Ishikawa (cell line): ENCODE results near the gene RNF112.

ENCODE experiments used
- CEBPB ChIP-seq: IDR thresholded peaks from 2 replicates; pipeline ENCODE4 v1.6.1; 2012
- CREB1 ChIP-seq: IDR thresholded peaks from 2 replicates; pipeline ENCODE4 v1.6.1; 2012; ENCODE audit warnings: low read depth
- EGR1 ChIP-seq: IDR thresholded peaks from 2 replicates; pipeline ENCODE4 v1.6.1; 2012
- EP300 ChIP-seq: IDR thresholded peaks from 2 replicates; pipeline ENCODE4 v1.6.1; 2012; ENCODE audit warnings: borderline replicate concordance
- FOXM1 ChIP-seq: IDR thresholded peaks from 2 replicates; pipeline ENCODE4 v1.6.1; 2012; ENCODE audit warnings: low read depth, borderline replicate concordance
- NFIC ChIP-seq: IDR thresholded peaks from 2 replicates; pipeline ENCODE4 v1.6.1; 2012
- RAD21 ChIP-seq: IDR thresholded peaks from 2 replicates; pipeline ENCODE4 v1.6.1; 2012; ENCODE audit warnings: low read depth
- REST ChIP-seq: IDR thresholded peaks from 2 replicates; pipeline ENCODE4 v1.6.1; 2012; ENCODE audit warnings: low read depth, mild to moderate bottlenecking
- TAF1 ChIP-seq: IDR thresholded peaks from 2 replicates; pipeline ENCODE4 v1.6.1; 2012; ENCODE audit warnings: low read depth, mild to moderate bottlenecking
- TCF12 ChIP-seq: IDR thresholded peaks from 2 replicates; pipeline ENCODE4 v1.6.1; 2012; ENCODE audit warnings: low read depth
- TEAD4 ChIP-seq: IDR thresholded peaks from 2 replicates; pipeline ENCODE4 v1.6.1; 2012
- YY1 ChIP-seq: IDR thresholded peaks from 2 replicates; pipeline ENCODE4 v1.6.1; 2012; ENCODE audit warnings: low read depth
- ZBTB7A ChIP-seq: IDR thresholded peaks from 2 replicates; pipeline ENCODE4 v1.6.1; 2012; ENCODE audit warnings: low read depth
- TF ChIP-seq, protein P1 (sequence below): IDR thresholded peaks from 2 replicates; pipeline ENCODE4 v1.6.1; 2012
- TF ChIP-seq, protein P2 (sequence below): IDR thresholded peaks from 2 replicates; pipeline ENCODE4 v1.6.1; 2012

The RNF112 gene

DNA sequence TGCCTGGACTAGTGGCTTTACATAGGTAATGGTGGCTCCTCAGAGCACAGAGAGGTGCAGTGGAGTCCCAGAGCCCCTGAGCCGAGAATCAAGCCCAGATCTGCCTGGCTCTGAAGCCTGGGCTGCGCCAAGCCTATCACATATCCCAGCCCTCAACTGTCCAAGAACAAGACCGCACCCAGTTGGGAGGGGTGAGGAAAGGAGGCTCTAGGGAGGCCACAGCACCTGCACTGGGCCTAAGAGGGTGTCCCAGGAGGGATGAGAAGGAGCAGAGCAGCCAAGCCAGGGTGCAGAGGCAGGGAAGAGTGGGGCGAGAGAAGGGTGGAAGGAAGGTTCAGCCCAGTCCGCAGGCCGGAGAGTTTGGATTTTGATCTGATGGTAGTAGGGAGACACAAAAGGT is 941 bp upstream of the RNF112 start:
- TF ChIP-seq EGR1 = no peak
- no peak for TF ChIP-seq TEAD4
- TF ChIP-seq REST = no peak
- TF ChIP-seq FOXM1 = no peak
- no peak for TF ChIP-seq NFIC
- TF ChIP-seq TAF1 = no peak
- TF ChIP-seq YY1 = no peak
- TF ChIP-seq ZBTB7A = no peak
- TF ChIP-seq CEBPB = no peak
- no peak for TF ChIP-seq TCF12
- no peak for TF ChIP-seq EP300
- TF ChIP-seq, protein P1, sequence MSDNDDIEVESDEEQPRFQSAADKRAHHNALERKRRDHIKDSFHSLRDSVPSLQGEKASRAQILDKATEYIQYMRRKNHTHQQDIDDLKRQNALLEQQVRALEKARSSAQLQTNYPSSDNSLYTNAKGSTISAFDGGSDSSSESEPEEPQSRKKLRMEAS = no peak
- no peak for TF ChIP-seq RAD21
- TF ChIP-seq, protein P2, sequence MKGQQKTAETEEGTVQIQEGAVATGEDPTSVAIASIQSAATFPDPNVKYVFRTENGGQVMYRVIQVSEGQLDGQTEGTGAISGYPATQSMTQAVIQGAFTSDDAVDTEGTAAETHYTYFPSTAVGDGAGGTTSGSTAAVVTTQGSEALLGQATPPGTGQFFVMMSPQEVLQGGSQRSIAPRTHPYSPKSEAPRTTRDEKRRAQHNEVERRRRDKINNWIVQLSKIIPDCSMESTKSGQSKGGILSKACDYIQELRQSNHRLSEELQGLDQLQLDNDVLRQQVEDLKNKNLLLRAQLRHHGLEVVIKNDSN = no peak
- TF ChIP-seq CREB1 = no peak

GRCh38 chr17:19411631-19412030 is 599 bp downstream of the RNF112 start:
- TF ChIP-seq EP300 (no peak), NFIC (no peak), YY1 (no peak), CREB1 (no peak), TCF12 (no peak), CEBPB (no peak), REST (no peak), TAF1 (no peak), ZBTB7A (no peak), RAD21 (no peak)
- TF ChIP-seq, protein P1 = no peak

- TF ChIP-seq CREB1 (no peak), CEBPB (no peak), NFIC (no peak), TEAD4 (no peak), EGR1 (no peak), ZBTB7A (no peak), TAF1 (no peak), REST (no peak)
These were observed 1.5 kb downstream of the RNF112 start for GRCh38 chr17:19412510-19412909.

- TF ChIP-seq TEAD4 (no peak), CREB1 (no peak), YY1 (no peak), REST (no peak), CEBPB (no peak), RAD21 (no peak), TCF12 (no peak), TAF1 (no peak), FOXM1 (no peak), ZBTB7A (no peak), EP300 (no peak), EGR1 (no peak)
- TF ChIP-seq, protein P1 = no peak
- TF ChIP-seq, protein P2 = no peak
These were observed 2.0 kb downstream of the RNF112 start for GRCh38 chr17:19412984-19413383.
